Measurements from ENCODE around the gene PLB1.

Gene PLB1

GRCh38 chr2:28509361-28509760 is 13.5 kb downstream of the PLB1 start:
- Histone ChIP-seq H3K9ac (ENCODE audit: low read length) (no peak overlapping the region), H3K4me3 (ENCODE audit: low read length) (no peak overlapping the region), H3K27me3 (ENCODE audit: control insufficient read depth, insufficient read depth, low read length) (no peaks in the 10 kb centered on the region), H3K9me3 (ENCODE audit: control insufficient read depth, low read length) (no peaks in the 10 kb centered on the region), H3K36me3 (ENCODE audit: control insufficient read depth, insufficient read depth, low read length) (no peaks in the 10 kb centered on the region), H3K4me1 (ENCODE audit: control insufficient read depth, insufficient read depth, low read length) (no peaks in the 10 kb centered on the region)

- H3K27me3 ChIP-seq (ENCODE audit: control insufficient read depth, insufficient read depth, low read length) = peaks cover 3% of the 10 kb centered on the region
- no peaks in the 10 kb centered on the region for H3K4me1 ChIP-seq (ENCODE audit: control insufficient read depth, insufficient read depth, low read length)
- H3K9ac ChIP-seq (ENCODE audit: low read length) = no peak overlapping the region
- H3K9me3 ChIP-seq (ENCODE audit: control insufficient read depth, low read length) = no peaks in the 10 kb centered on the region
- no peaks in the 10 kb centered on the region for H3K36me3 ChIP-seq (ENCODE audit: control insufficient read depth, insufficient read depth, low read length)
- H3K4me3 ChIP-seq (ENCODE audit: low read length) = no peak overlapping the region
These were observed 14.3 kb downstream of the PLB1 start for GRCh38 chr2:28510184-28510583.

- Histone ChIP-seq H3K9me3 (ENCODE audit: control insufficient read depth, low read length) (no peaks in the 10 kb centered on the region), H3K36me3 (ENCODE audit: control insufficient read depth, insufficient read depth, low read length) (no peaks in the 10 kb centered on the region), H3K4me1 (ENCODE audit: control insufficient read depth, insufficient read depth, low read length) (no peaks in the 10 kb centered on the region), H3K4me3 (ENCODE audit: low read length) (no peak overlapping the region), H3K9ac (ENCODE audit: low read length) (no peak overlapping the region), H3K27me3 (ENCODE audit: control insufficient read depth, insufficient read depth, low read length) (peaks cover 7% of the 10 kb centered on the region)
These were observed 16.2 kb downstream of the PLB1 start for GRCh38 chr2:28511871-28512606.

- H3K27me3 ChIP-seq (ENCODE audit: control insufficient read depth, insufficient read depth, low read length) = peaks cover 7% of the 10 kb centered on the region
- H3K4me3 ChIP-seq (ENCODE audit: low read length) = no peak overlapping the region
- H3K36me3 ChIP-seq (ENCODE audit: control insufficient read depth, insufficient read depth, low read length) = no peaks in the 10 kb centered on the region
- no peaks in the 10 kb centered on the region for H3K9me3 ChIP-seq (ENCODE audit: control insufficient read depth, low read length)
- H3K9ac ChIP-seq (ENCODE audit: low read length) = no peak overlapping the region
- no peaks in the 10 kb centered on the region for H3K4me1 ChIP-seq (ENCODE audit: control insufficient read depth, insufficient read depth, low read length)
These were observed 16.7 kb downstream of the PLB1 start for GRCh38 chr2:28512607-28512965.

- no peak overlapping the region for H3K9ac ChIP-seq (ENCODE audit: low read length)
- no peaks in the 10 kb centered on the region for H3K4me1 ChIP-seq (ENCODE audit: control insufficient read depth, insufficient read depth, low read length)
- H3K36me3 ChIP-seq (ENCODE audit: control insufficient read depth, insufficient read depth, low read length) = no peaks in the 10 kb centered on the region
- no peaks in the 10 kb centered on the region for H3K9me3 ChIP-seq (ENCODE audit: control insufficient read depth, low read length)
- H3K4me3 ChIP-seq (ENCODE audit: low read length) = no peak overlapping the region
- peaks cover 7% of the 10 kb centered on the region for H3K27me3 ChIP-seq (ENCODE audit: control insufficient read depth, insufficient read depth, low read length)
These were observed 17.2 kb downstream of the PLB1 start for GRCh38 chr2:28513097-28513496.

GRCh38 chr2:28515176-28515751 is 19.4 kb downstream of the PLB1 start:
- Histone ChIP-seq H3K4me3 (ENCODE audit: low read length) (no peak overlapping the region), H3K27me3 (ENCODE audit: control insufficient read depth, insufficient read depth, low read length) (peaks cover 7% of the 10 kb centered on the region), H3K36me3 (ENCODE audit: control insufficient read depth, insufficient read depth, low read length) (no peaks in the 10 kb centered on the region), H3K9ac (ENCODE audit: low read length) (no peak overlapping the region), H3K9me3 (ENCODE audit: control insufficient read depth, low read length) (no peaks in the 10 kb centered on the region), H3K4me1 (ENCODE audit: control insufficient read depth, insufficient read depth, low read length) (no peaks in the 10 kb centered on the region)

- Histone ChIP-seq H3K4me1 (ENCODE audit: control insufficient read depth, insufficient read depth, low read length) (no peaks in the 10 kb centered on the region), H3K36me3 (ENCODE audit: control insufficient read depth, insufficient read depth, low read length) (no peaks in the 10 kb centered on the region), H3K27me3 (ENCODE audit: control insufficient read depth, insufficient read depth, low read length) (peaks cover 7% of the 10 kb centered on the region), H3K9me3 (ENCODE audit: control insufficient read depth, low read length) (no peaks in the 10 kb centered on the region), H3K9ac (ENCODE audit: low read length) (no peak overlapping the region), H3K4me3 (ENCODE audit: low read length) (no peak overlapping the region)
These were observed 20.6 kb downstream of the PLB1 start for GRCh38 chr2:28516430-28516829.

GRCh38 chr2:28516950-28517349 is 21.1 kb downstream of the PLB1 start:
- no peaks in the 10 kb centered on the region for H3K36me3 ChIP-seq (ENCODE audit: control insufficient read depth, insufficient read depth, low read length)
- no peaks in the 10 kb centered on the region for H3K4me1 ChIP-seq (ENCODE audit: control insufficient read depth, insufficient read depth, low read length)
- no peaks in the 10 kb centered on the region for H3K9me3 ChIP-seq (ENCODE audit: control insufficient read depth, low read length)
- H3K27me3 ChIP-seq (ENCODE audit: control insufficient read depth, insufficient read depth, low read length) = peaks cover 7% of the 10 kb centered on the region
- H3K9ac ChIP-seq (ENCODE audit: low read length) = no peak overlapping the region
- H3K4me3 ChIP-seq (ENCODE audit: low read length) = no peak overlapping the region

GRCh38 chr2:28521663-28522062 is 25.8 kb downstream of the PLB1 start:
- H3K4me1 ChIP-seq (ENCODE audit: control insufficient read depth, insufficient read depth, low read length) = no peaks in the 10 kb centered on the region
- peaks cover 8% of the 10 kb centered on the region for H3K27me3 ChIP-seq (ENCODE audit: control insufficient read depth, insufficient read depth, low read length)
- H3K4me3 ChIP-seq (ENCODE audit: low read length) = no peak overlapping the region
- no peaks in the 10 kb centered on the region for H3K9me3 ChIP-seq (ENCODE audit: control insufficient read depth, low read length)
- H3K36me3 ChIP-seq (ENCODE audit: control insufficient read depth, insufficient read depth, low read length) = no peaks in the 10 kb centered on the region
- no peak overlapping the region for H3K9ac ChIP-seq (ENCODE audit: low read length)

- H3K9ac ChIP-seq (ENCODE audit: low read length) = no peak overlapping the region
- H3K27me3 ChIP-seq (ENCODE audit: control insufficient read depth, insufficient read depth, low read length) = peaks cover 8% of the 10 kb centered on the region
- H3K9me3 ChIP-seq (ENCODE audit: control insufficient read depth, low read length) = no peaks in the 10 kb centered on the region
- H3K4me1 ChIP-seq (ENCODE audit: control insufficient read depth, insufficient read depth, low read length) = no peaks in the 10 kb centered on the region
- H3K4me3 ChIP-seq (ENCODE audit: low read length) = no peak overlapping the region
- H3K36me3 ChIP-seq (ENCODE audit: control insufficient read depth, insufficient read depth, low read length) = no peaks in the 10 kb centered on the region
These were observed 26.6 kb downstream of the PLB1 start for GRCh38 chr2:28522481-28522880.

- Histone ChIP-seq H3K4me1 (ENCODE audit: control insufficient read depth, insufficient read depth, low read length) (no peaks in the 10 kb centered on the region), H3K4me3 (ENCODE audit: low read length) (no peak overlapping the region), H3K36me3 (ENCODE audit: control insufficient read depth, insufficient read depth, low read length) (no peaks in the 10 kb centered on the region), H3K9me3 (ENCODE audit: control insufficient read depth, low read length) (no peaks in the 10 kb centered on the region), H3K9ac (ENCODE audit: low read length) (no peak overlapping the region), H3K27me3 (ENCODE audit: control insufficient read depth, insufficient read depth, low read length) (peaks cover 8% of the 10 kb centered on the region)
These were observed 28.0 kb downstream of the PLB1 start for GRCh38 chr2:28523902-28524301.

GRCh38 chr2:28525481-28525880 is 29.6 kb downstream of the PLB1 start:
- no peaks in the 10 kb centered on the region for H3K36me3 ChIP-seq (ENCODE audit: control insufficient read depth, insufficient read depth, low read length)
- no peak overlapping the region for H3K9ac ChIP-seq (ENCODE audit: low read length)
- H3K9me3 ChIP-seq (ENCODE audit: control insufficient read depth, low read length) = no peaks in the 10 kb centered on the region
- no peak overlapping the region for H3K4me3 ChIP-seq (ENCODE audit: low read length)
- H3K4me1 ChIP-seq (ENCODE audit: control insufficient read depth, insufficient read depth, low read length) = no peaks in the 10 kb centered on the region
- peaks cover 8% of the 10 kb centered on the region for H3K27me3 ChIP-seq (ENCODE audit: control insufficient read depth, insufficient read depth, low read length)

Data from mucosa of stomach (tissue), 1 donor.